DND-41 (cell line): ENCODE results near the gene DLGAP1.

Experiments
- EZH2 ChIP-seq: IDR thresholded peaks from 3 replicates; pipeline ENCODE4 v1.6.1; 2012; ENCODE audit warnings: borderline replicate concordance, low read depth, mild to moderate bottlenecking, moderate library complexity, low read length, inconsistent platforms; ENCODE audit not compliant: severe bottlenecking
- TF ChIP-seq, protein P1 (sequence below): IDR thresholded peaks from 2 replicates; pipeline ENCODE4 v1.5.1; 2012; ENCODE audit warnings: borderline replicate concordance, low read length, moderate library complexity, mild to moderate bottlenecking; ENCODE audit not compliant: poor library complexity, severe bottlenecking; ENCODE audit errors: extremely low read depth

DNA sequence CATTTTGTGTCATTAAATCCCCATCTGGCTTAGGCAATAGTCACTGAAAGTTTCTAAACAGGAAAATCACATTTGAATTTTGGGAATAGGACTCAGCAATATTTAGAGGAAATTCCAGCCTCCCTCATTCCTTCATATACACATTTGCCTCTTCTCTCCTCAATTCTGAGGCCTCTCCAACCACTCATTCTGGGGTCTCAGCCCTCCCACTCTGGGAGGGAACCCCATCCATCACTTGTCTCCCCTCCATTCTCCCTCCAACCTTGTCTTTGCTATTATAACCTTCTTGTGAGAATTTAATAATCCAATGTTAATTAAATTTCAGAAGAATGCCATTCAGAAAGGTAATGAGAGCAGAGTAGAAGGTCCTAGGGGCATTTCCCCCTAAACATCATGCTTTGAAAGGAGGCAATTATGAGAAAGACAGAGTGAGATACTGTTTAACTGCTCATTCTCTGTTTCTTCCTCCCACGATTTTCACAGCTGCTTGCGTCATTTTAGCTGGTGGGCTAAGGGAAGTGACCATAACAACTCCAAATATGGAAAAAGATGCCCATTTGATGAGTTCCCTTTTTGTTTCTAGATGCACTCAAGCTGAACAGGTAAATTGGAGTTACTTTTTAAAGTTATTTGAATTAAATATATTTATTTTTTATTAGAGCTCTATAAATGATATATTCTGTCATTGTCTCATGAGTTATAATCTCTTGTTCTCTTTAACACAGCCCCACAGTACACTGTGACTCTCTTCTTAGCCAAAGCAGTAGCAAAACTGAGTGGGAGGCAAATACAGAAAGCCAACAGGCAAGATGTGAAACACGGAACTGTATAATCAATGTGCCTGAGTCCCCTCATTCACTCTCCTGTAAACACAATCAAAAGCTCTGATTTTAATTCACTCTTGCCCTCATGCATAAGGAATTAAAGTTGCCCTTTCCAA, 135.1 kb downstream of the DLGAP1 start:
- no peak for TF ChIP-seq EZH2
- TF ChIP-seq, protein P1, sequence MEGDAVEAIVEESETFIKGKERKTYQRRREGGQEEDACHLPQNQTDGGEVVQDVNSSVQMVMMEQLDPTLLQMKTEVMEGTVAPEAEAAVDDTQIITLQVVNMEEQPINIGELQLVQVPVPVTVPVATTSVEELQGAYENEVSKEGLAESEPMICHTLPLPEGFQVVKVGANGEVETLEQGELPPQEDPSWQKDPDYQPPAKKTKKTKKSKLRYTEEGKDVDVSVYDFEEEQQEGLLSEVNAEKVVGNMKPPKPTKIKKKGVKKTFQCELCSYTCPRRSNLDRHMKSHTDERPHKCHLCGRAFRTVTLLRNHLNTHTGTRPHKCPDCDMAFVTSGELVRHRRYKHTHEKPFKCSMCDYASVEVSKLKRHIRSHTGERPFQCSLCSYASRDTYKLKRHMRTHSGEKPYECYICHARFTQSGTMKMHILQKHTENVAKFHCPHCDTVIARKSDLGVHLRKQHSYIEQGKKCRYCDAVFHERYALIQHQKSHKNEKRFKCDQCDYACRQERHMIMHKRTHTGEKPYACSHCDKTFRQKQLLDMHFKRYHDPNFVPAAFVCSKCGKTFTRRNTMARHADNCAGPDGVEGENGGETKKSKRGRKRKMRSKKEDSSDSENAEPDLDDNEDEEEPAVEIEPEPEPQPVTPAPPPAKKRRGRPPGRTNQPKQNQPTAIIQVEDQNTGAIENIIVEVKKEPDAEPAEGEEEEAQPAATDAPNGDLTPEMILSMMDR = no peak
